ENCODE data around the gene HNRNPM.
A peak's percentile ranks its signal among the peaks of the same experiment; 100 is the strongest.

HNRNPM gene

GRCh38 chr19:8466018-8466417, 21.2 kb downstream of the HNRNPM start:
- DNase-seq (ENCODE audit: low read depth in 2 of 2) = no peak
- no peak for TF ChIP-seq CTCF (IDR thresholded peaks at IDR 0.05; ENCODE audit: low read depth, low read length)

GRCh38 chr19:8468124-8468523, 23.3 kb downstream of the HNRNPM start:
- H3K4me3 ChIP-seq (replicated peaks in 1 of 2; ENCODE audit: low read depth in 2 of 2, low read length in 2 of 2) = no peak overlapping the region
- no peak for DNase-seq (ENCODE audit: low read depth in 2 of 2)
- no peak for TF ChIP-seq CTCF (IDR thresholded peaks at IDR 0.05; ENCODE audit: low read depth, low read length)

More at GRCh38 chr19:8466018-8466417, 21.2 kb downstream of the HNRNPM start:
- H3K4me3 ChIP-seq (replicated peaks in 1 of 2; ENCODE audit: low read depth in 2 of 2, low read length in 2 of 2) = no peak overlapping the region

DNA sequence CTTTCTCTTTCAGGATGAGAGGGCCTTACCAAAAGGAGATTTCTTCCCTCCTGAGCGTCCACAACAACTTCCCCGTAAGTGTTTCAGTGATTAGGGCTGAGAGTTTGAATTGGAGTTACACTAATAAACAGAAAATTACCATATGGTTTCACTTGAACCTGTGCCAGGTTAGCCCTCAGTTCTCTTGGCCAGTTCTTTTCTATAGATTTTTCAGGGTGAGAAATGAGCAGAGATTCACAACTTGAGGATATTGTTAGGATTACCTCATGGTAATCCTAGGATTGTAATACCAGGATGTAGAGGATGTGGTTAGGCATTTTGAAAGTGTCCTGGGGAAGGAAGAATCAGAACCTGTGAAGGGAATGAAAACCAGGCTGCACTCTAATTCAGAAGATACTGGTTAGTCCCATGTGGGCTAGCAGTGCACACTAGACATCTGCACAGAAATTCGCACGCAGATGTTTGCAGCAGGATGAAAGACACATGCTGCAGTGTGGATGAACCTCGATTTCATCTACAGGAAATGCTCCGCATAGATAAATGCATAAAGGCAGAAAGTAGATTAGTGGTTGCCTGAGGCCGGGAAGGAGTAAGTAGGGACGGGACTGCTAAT, 24.1 kb downstream of the HNRNPM start:
- peak in 1 of 2 donors; percentile 25 for DNase-seq (ENCODE audit: low read depth in 2 of 2)
- H3K4me3 ChIP-seq (replicated peaks in 1 of 2; ENCODE audit: low read depth in 2 of 2, low read length in 2 of 2) = no peak overlapping the region
- TF ChIP-seq CTCF (IDR thresholded peaks at IDR 0.05; ENCODE audit: low read depth, low read length) = no peak

GRCh38 chr19:8469613-8470368, 25.0 kb downstream of the HNRNPM start:
- H3K4me3 ChIP-seq (replicated peaks in 1 of 2; ENCODE audit: low read depth in 2 of 2, low read length in 2 of 2) = no peak overlapping the region
- TF ChIP-seq CTCF (IDR thresholded peaks at IDR 0.05; ENCODE audit: low read depth, low read length) = no peak
- DNase-seq (ENCODE audit: low read depth in 2 of 2) = no peak

GRCh38 chr19:8473648-8474476, 29.1 kb downstream of the HNRNPM start:
- TF ChIP-seq CTCF (IDR thresholded peaks at IDR 0.05; ENCODE audit: low read depth, low read length) = no peak
- no peak overlapping the region for H3K4me3 ChIP-seq (replicated peaks in 1 of 2; ENCODE audit: low read depth in 2 of 2, low read length in 2 of 2)
- no peak for DNase-seq (ENCODE audit: low read depth in 2 of 2)

DNA sequence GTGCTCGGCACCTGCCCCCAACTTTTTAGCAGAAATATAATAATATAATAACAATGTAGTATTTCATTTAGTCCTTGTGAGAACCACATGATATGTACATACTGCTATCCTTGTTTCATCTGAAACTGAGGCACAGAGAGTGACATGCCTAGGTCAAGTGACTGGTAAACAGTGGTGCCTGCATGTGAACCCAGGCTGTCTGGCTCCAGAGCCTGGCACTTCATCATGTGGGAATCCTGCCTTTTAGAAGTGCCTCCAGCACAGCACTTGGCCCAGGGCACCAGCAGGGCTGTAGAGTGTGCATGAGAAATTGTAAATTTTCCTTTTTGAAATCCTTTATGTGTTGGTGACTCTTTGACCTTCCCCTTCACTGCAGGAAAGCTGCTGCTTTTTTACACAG, 30.2 kb downstream of the HNRNPM start:
- no peak for TF ChIP-seq CTCF (IDR thresholded peaks at IDR 0.05; ENCODE audit: low read depth, low read length)
- H3K4me3 ChIP-seq (replicated peaks in 1 of 2; ENCODE audit: low read depth in 2 of 2, low read length in 2 of 2) = no peak overlapping the region
- no peak for DNase-seq (ENCODE audit: low read depth in 2 of 2)
